Activated CD8-positive, alpha-beta memory T cell treated with anti-CD3 and anti-CD28 coated beads, Interleukin-2, amount 50 U/mL, for 48 hours (primary cell): ENCODE measurements around the gene ABHD15.
"Not testable (repeated sequence)": the region's sequence is repeated elsewhere in the genome, so short reads cannot be mapped to it uniquely, and the experiment has no call there.

ENCODE experiments used
- DNase-seq: peaks from one replicate; pipeline ENCODE4 v3.0.0-alpha.2; 2020

Gene ABHD15

GRCh38 chr17:29568331-29569244, 1.8 kb upstream of the ABHD15 start, which contains the start of gene TP53I13:
TP53I13 (plus strand) TSS chr17:29568701; CDS start chr17:29568759, 58 bp downstream.
- DNase-seq: peak; percentile 92

- DNase-seq: peak; percentile 88
These were observed 905 bp upstream of the ABHD15 start for GRCh38 chr17:29567554-29568330.

GRCh38 chr17:29567304-29567553, 392 bp upstream of the ABHD15 start:
- no peak for DNase-seq

GRCh38 chr17:29565643-29566472, 979 bp downstream of the ABHD15 start:
- peak; percentile 83 for DNase-seq

GRCh38 chr17:29563816-29564215, 3.0 kb downstream of the ABHD15 start:
- no peak for DNase-seq

DNA sequence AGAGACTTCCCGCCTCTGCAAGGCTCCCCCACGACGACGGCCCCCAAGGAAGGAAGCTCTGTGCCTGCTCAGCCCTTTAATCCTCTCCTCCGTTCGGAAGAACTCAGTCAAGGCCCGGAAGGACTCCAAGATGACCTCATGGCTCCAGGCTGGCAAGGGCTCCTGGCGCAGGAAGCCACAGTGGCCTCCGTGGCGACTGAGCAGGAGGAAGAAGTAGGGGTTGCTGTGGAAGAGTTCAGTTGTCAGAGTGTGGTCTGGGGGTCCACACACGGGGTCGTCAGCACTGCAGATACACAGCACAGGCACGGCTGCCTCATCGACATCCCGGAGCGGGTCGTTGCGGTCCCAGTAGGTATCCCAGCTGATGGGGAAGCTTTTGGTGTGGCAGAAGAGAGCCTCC, 4.2 kb downstream of the ABHD15 start:
- no peak for DNase-seq

GRCh38 chr17:29561554-29562517, 5.0 kb downstream of the ABHD15 start:
- no peak for DNase-seq

DNA sequence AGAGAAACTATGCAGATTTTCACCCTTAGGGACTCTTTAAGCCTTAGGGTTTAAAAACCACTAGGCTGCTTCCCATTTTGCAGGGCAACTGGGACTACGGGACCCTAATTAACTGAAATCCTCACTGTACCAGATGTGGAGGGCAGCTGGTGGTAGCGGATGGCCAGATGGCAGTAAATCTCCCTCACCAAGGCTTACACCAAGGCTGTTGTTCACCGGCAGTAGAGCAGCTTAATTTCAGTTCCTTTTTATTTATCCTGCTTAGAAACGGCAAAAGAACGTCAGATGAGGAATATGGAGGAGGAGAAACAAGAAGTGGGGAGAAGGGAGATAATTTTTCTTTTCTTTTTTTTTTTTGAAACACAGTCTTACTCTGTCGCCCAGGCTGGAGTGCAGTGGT, 6.5 kb downstream of the ABHD15 start:
- no peak for DNase-seq

DNA sequence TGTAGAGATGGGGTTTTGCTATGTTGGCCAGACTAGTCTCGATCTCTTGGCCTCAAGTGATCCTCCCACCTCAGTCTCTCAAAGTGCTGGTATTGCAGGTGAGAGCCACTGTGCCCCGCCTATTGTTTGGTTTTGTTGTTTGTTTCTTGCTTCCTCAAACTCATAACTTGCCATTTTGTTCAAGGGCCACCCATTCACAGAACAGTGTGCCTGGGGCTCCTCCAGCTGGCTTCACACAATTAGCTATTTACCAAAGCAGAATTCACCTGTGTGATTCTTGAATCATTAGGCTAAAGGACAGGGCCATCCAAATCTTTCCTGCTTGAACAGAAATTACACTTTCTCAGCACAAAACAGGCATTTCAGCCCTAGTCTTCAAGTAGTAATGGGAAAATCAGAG, 7.2 kb downstream of the ABHD15 start:
- DNase-seq: no peak

DNA sequence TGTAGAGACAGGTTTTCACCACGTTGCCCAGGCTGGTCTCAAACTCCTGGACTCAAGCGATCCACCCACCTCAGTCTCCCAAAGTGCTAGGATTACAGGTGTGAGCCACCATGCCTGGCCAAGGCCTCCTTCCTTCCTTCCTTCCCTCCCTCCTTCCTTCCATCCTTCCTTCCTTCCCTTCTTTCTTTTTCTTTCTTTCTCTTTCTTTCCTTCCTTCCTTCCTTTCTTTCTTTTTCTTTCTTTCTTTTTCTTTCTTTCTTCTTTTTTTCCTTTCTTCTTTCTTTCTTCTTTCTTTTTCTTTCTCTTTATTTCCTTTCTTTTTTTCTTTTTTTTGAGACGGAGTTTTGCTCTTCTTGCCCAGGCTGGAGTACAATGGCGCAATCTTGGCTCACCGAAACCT, 8.7 kb downstream of the ABHD15 start:
- DNase-seq: not testable (repeated sequence)

DNA sequence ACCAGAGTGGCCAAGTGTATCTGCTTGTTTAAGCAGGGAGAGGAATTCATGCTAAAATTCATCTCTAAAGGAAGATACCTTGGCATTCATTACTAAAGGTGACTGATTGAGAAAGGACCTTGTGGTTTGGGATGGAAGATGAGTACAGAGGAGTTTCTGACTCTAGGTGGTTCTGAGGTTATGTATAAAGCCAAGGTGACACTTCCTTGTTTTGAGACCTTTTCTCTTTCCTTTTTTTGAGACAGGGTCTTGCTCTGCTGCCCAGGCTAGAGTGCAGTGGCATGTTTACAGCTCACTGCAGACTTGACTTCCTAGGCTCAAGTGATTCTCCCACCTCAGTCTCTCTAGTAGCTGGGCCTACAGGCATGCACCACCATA, 9.1 kb downstream of the ABHD15 start:
- no peak for DNase-seq

- no peak for DNase-seq
These were observed 9.6 kb downstream of the ABHD15 start for GRCh38 chr17:29557085-29557738.

DNA sequence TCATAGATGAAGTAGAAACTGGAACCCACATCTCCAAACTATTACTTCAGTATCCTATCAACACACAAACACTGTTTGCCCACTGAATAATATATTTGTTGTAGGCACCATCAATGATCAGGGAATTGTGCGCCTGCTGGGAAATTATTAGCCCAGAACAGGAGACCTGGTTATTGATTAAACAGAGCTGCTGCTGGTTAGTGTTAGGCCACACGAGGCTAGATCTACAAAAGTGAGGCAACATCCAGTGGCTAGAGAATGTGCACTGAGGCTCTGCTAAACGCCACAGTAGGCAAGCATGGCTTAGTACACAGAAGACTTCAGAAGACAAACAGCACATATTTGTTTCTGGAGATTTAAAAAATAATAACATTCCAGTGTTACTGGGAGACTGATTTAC, 11.0 kb downstream of the ABHD15 start:
- no peak for DNase-seq

- no peak for DNase-seq
These were observed 17.5 kb downstream of the ABHD15 start for GRCh38 chr17:29549177-29549923.

GRCh38 chr17:29546830-29547229, 20.0 kb downstream of the ABHD15 start:
- no peak for DNase-seq

DNA sequence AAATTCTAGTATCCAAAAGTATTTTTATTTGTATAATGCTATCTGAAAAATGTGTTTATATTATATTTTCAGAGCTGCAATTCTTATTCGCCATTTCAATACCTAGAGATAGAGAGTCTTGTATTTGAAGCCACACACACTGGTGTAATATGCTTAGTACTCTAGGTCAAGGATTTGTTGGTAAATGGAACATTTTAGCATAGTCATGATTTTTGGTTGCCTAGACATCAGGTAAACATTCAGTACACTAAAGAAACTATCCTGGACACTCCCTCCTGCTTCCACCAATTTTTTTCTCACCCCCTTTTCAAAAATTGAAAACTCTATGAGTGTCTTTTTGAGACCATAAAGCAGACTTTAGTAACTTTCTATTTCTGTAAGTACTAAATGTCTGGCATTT, 20.8 kb downstream of the ABHD15 start:
- no peak for DNase-seq

GRCh38 chr17:29544066-29544465, 22.8 kb downstream of the ABHD15 start:
- no peak for DNase-seq

GRCh38 chr17:29533976-29534375, 32.9 kb downstream of the ABHD15 start:
- no peak for DNase-seq

- no peak for DNase-seq
These were observed 40.5 kb downstream of the ABHD15 start for GRCh38 chr17:29526322-29526721.

DNA sequence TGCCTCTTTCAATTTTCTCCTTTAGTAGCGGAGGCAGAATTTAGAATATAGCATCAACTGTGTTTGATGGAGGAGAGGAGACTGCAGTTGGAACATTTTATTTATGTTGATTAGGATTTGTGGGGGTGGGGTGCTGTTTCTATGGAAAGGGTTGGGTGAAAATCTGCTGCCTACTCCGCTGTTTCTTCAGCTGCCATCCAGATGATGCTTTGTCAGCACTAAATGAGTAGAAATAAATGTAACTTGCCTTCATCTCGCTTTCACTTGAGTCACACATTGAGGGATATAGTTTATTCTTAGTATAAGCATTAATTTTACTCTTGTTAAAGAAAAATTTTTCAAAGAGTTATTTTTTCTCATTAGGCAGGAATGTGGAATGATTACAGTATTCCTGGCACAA, 42.1 kb downstream of the ABHD15 start:
- no peak for DNase-seq

GRCh38 chr17:29518359-29518758, 48.5 kb downstream of the ABHD15 start:
- DNase-seq: no peak
